ENCODE data around the gene FAM180A.
"Not testable (repeated sequence)": the region's sequence is repeated elsewhere in the genome, so short reads cannot be mapped to it uniquely, and the experiment has no call there.

FAM180A gene

DNA sequence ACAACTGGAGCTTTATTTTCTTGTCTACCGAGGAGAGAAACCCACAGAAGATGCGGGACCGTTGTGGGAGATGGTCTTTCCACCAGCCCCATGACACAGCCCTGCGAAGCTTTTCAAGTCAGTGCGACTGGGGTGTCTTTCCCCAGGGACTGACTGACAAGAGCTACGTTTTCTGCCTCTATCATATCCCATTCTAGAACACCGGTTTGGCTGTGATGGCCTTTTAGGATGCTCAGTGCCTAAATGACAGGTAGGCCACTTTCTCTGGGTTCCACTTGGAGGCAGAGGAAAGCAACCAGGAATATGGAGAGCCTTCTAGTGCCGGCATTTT is 37.5 kb downstream of the FAM180A start:
- DNase-seq, result no peak

GRCh38 chr7:135710417-135711138 is 38.0 kb downstream of the FAM180A start:
- DNase-seq, result no peak

DNA sequence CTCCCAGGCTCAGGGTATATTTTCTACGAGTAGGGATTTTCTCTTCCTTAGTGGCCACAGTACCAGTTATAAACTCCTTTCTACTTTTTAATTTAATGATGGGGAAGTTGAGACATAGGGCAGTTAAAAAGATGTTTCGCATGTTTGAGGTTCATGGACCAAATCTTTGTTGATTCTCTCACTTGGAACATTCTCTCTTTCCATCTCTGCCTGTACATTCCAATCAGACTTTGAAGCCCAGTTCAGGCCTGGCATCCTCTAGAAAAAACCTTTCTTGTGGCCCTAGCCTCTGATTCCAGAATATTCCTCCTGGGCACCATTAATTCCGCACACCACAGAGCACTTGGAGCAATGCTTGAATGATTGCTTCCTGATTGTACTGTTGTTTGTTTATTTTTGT is 39.1 kb downstream of the FAM180A start:
- no peak for DNase-seq

GRCh38 chr7:135708041-135708440 is 40.6 kb downstream of the FAM180A start:
- DNase-seq, result no peak

DNA sequence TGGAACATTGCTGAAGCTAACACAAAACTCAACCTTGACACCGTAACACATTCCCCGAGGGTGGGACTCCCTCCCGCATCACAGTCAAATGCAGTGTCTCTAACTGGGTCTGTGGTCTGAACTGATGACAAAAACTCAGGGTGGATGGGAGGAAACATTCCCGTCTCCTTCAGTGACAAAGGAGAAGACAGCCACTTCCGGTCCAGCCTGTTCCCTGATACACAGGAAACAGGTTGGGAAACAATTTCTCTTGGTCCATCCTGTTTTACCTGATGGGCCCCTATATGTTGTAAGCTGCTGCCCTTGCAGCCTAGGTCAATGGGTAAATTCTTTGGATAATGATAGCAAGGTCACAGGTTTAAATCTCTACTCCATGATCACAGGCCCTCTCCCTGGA is 41.0 kb downstream of the FAM180A start:
- DNase-seq, result no peak

GRCh38 chr7:135706858-135707569 is 41.6 kb downstream of the FAM180A start:
- DNase-seq, result no peak

- DNase-seq, result no peak
These were observed 42.4 kb downstream of the FAM180A start for GRCh38 chr7:135706038-135706742.

DNA sequence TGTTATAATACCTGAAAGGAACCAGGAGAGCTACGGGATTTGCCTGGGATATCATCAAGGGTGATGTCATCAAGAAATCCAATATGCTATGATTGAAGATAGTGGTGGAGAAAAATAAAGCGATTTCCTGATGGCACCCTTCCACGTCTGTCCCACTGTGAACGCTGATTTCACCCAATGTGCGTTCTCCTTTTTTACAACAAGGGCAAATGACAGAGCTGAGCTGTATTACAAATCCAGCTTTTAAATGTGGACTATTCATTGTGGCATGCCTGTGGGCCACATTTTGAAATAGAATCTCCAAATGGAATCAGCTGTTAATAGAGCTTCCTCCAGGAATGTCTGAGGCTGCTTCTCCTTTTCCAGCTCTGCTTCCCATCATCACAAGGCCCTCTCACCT is 43.9 kb downstream of the FAM180A start:
- no peak for DNase-seq

- no peak for DNase-seq
These were observed 44.5 kb downstream of the FAM180A start for GRCh38 chr7:135704074-135704473.

DNA sequence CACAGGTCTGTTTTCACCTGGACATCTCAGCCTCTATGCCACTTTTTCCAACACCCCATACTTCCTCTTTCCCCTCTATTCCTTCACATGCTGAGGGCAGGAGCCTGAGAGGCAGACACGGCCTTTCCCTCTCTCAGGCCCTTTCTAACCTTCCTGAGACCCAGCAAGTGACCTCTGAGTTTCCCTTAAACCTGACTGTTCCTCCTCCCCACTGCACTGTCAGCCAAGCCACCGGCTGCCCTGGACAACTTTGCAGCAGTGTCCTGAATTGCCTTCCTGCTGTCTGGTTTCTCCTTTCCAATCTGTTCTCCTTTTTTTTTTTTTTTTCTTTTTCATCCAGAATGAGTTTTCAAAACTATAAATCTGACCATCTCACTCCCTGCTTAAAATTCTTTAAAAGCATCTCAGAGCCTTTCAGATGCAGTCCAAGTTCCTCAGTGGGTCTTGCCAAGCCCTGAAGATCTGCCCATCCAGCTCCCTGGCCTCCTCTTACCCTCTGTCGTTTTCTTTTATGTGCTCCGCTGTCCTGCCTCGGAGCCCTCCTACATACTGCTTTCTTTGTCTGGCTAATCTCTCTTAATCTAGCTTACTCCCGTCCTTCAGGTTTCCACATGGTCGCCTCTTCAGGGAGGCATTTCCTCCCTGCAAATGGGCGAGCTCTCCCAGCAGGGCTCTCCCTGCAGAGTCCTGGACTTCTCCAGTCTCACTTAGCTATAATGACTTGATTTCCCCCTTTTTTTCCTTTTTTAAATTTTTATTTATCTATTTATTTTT is 51.1 kb downstream of the FAM180A start:
- no peak for DNase-seq

DNA sequence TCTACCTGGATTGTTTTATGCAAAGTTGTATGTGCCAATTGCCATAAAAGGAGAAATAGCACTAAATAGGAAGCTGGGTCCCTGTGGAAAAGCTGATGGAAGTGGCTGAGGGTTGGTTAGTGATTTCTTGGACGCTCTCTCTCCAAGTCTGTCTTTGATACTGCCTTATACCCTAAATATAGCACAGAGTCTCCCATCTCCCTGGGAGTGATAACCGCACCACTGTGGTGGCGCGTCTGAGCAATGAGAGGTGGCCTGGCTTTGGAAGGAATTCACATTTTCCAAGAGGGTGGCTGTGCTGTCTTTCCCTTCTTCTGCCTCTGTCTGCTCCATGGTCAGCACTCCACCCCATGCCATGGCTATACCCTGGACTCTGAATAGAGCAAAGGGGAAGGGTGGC is 55.1 kb downstream of the FAM180A start:
- no peak for DNase-seq

DNA sequence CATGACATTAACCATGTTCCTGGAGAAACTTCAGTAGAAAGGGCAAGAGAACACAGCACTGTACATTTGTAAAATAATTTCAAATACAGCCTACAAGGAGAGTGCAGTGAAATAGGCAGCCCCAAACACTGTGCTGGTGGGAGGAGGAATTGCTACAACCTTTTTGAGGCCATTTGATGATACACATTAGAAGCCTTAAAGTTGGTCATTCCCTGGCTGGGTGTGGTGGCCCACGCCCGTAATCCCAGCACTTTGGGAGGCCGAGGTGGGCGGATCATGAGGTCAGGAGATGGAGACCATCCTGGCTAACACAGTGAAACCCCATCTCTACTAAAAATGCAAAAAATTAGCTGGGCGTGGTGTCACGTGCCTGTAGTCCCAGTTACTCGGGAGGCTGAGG is 56.0 kb downstream of the FAM180A start:
- DNase-seq, result not testable (repeated sequence)

GRCh38 chr7:135692055-135692454 is 56.6 kb downstream of the FAM180A start:
- DNase-seq, result no peak

- no peak for DNase-seq
These were observed 58.0 kb downstream of the FAM180A start for GRCh38 chr7:135690566-135690965.

DNA sequence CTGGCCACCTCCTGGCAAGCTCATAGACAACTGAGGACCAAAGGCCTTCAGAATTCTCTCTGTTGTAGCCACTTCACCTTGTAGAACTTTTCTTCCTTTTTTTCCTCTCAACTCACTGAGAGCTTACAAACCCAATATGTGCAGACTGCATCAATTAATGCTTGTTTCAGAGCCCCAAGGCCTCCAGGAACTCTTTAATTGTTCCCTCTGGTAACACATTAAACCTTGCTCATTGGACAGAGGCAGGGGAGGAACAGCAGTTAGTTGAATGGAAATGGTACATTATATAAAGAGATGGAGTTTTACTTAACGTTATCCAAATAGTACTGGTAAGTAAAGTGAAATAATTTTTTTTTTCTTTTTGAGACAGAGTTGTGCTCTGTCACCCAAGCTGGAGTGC is 61.1 kb downstream of the FAM180A start:
- no peak for DNase-seq

- no peak for DNase-seq
These were observed 63.1 kb downstream of the FAM180A start for GRCh38 chr7:135685306-135686084.

DNA sequence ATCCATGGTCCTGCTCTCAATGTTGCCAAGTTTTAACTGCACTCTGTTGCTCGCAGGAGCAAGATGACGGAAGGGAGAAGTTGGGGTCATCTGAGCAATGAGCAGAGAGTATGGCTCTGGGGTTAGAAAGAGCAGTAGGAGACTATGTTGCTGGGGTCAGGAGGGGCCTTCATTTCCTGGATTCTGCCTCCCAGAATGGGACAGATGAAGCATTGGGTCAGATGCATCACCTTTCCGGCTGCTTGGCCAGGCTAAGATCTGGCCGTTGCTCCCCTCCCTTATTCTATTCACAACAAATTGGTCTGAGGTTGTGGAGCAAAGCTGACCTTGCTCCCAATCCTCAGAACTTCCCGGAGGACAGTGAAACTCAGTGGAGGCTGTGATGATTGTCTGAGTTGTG is 63.9 kb downstream of the FAM180A start:
- DNase-seq, result no peak

DNA sequence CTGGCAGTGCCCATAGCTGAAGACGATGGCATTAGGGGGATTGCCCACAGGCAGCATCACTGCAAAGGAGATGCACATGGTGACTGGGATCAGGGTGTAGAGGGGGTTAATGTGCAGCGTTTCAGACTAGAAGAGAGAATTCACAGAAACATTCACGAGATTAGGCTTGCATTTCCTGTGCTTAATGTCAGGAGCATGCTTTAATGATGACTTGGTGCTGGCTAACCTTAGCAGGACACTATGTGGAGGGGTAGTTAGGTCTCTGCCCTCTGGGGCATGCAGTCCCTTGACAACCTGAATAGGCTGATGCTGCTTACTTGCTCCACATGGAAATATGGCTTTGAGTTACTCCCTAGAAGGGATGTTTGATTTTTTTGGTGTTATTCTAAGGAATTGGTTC is 64.5 kb downstream of the FAM180A start:
- no peak for DNase-seq

DNA sequence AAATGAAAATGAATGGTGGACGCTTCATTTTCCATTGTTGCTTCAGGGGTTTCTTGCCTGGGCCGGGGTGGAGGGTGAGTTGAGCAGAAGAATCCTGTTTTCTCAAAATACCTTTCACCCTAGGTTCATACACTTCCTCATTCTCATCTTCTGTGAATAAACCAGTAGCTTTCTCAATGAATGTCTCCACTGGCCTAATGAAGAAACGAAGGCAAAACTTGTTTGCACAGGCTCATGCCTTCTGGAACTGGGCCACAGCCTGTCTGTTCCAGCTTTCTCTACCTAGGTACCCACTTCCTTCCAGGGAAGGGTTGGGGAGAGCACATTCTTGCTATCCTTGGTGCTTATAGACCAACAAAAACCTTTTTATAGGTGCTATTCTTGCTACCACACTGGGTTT is 65.0 kb downstream of the FAM180A start:
- no peak for DNase-seq

DNA sequence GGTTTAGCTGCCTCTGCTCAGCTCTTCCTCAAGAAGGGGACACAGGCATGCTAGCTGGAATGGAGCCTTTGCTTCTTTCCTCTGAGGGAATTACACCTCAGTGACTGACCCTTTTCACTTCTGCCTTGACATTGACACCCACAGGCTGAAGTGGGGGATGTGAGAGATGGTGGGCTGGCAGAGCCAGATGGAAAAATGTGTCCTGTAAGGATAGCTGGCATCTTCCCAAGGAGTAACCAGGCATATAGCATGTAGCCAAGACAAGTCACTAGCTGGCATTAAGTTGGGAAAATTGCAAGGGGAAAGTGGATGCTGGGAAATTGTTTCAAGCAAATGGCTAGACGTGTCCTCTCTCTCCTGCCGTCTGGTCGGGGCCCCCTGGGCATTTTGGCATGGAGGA is 66.4 kb downstream of the FAM180A start:
- no peak for DNase-seq

GRCh38 chr7:135681762-135682161 is 66.9 kb downstream of the FAM180A start:
- DNase-seq, result no peak
